HL-60 (cell line): ENCODE results near the gene CRELD1.

Experiments
- DNase-seq, 2 experiments: peaks; one replicate each; pipeline ENCODE4 v3.0.0-alpha.2; 2010 to 2020; ENCODE audit warnings: low read depth in 1 of 2, low spot score in 1 of 2
- H3K27ac ChIP-seq: fragments of 250-450 bp; sonication (Bioruptor Pico); replicated peaks from 2 replicates; pipeline ENCODE4 v1.5.1; 2020; ENCODE audit warnings: mild to moderate bottlenecking, moderate library complexity
- H3K27me3 ChIP-seq: fragments of 250-450 bp; sonication (Bioruptor Pico); 2 replicates; pipeline ENCODE4 v1.5.1; 2021; ENCODE audit warnings: mild to moderate bottlenecking, moderate library complexity; ENCODE audit not compliant: insufficient read depth, poor library complexity, severe bottlenecking
- H3K4me3 ChIP-seq: replicated peaks from 2 replicates; pipeline ENCODE4 v1.5.1; 2011; ENCODE audit warnings: mild to moderate bottlenecking, control low read depth, low read length; ENCODE audit not compliant: insufficient read depth
- CTCF ChIP-seq: IDR thresholded peaks from one replicate; pipeline ENCODE4 v1.5.1; 2011; ENCODE audit warnings: low read length, control low read depth, inconsistent platforms; ENCODE audit not compliant: insufficient read depth
- GABPA ChIP-seq: IDR thresholded peaks from 2 replicates; pipeline ENCODE4 v1.6.1; 2012; ENCODE audit warnings: low read depth
- POLR2AphosphoS5 ChIP-seq: IDR thresholded peaks from 2 replicates; pipeline ENCODE4 v1.6.1; 2012; ENCODE audit warnings: low read depth
- SPI1 ChIP-seq: IDR thresholded peaks from 2 replicates; pipeline ENCODE4 v1.6.1; 2012; ENCODE audit warnings: low read depth, mild to moderate bottlenecking, borderline replicate concordance
- TF ChIP-seq, protein P1 (sequence below): IDR thresholded peaks from 2 replicates; pipeline ENCODE4 v1.6.1; 2012; ENCODE audit warnings: low read depth; ENCODE audit not compliant: insufficient replicate concordance

CRELD1 gene

GRCh38 chr3:9934993-9935392 is 1.4 kb downstream of the CRELD1 start:
- DNase-seq = no peak
- no peak overlapping the region for H3K27ac ChIP-seq
- H3K4me3 ChIP-seq = no peak overlapping the region
- no peaks in the 10 kb centered on the region for H3K27me3 ChIP-seq
- TF ChIP-seq POLR2AphosphoS5 (no peak), CTCF (no peak), SPI1 (no peak), GABPA (no peak)
- TF ChIP-seq, protein P1, sequence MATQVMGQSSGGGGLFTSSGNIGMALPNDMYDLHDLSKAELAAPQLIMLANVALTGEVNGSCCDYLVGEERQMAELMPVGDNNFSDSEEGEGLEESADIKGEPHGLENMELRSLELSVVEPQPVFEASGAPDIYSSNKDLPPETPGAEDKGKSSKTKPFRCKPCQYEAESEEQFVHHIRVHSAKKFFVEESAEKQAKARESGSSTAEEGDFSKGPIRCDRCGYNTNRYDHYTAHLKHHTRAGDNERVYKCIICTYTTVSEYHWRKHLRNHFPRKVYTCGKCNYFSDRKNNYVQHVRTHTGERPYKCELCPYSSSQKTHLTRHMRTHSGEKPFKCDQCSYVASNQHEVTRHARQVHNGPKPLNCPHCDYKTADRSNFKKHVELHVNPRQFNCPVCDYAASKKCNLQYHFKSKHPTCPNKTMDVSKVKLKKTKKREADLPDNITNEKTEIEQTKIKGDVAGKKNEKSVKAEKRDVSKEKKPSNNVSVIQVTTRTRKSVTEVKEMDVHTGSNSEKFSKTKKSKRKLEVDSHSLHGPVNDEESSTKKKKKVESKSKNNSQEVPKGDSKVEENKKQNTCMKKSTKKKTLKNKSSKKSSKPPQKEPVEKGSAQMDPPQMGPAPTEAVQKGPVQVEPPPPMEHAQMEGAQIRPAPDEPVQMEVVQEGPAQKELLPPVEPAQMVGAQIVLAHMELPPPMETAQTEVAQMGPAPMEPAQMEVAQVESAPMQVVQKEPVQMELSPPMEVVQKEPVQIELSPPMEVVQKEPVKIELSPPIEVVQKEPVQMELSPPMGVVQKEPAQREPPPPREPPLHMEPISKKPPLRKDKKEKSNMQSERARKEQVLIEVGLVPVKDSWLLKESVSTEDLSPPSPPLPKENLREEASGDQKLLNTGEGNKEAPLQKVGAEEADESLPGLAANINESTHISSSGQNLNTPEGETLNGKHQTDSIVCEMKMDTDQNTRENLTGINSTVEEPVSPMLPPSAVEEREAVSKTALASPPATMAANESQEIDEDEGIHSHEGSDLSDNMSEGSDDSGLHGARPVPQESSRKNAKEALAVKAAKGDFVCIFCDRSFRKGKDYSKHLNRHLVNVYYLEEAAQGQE = no peak

DNA sequence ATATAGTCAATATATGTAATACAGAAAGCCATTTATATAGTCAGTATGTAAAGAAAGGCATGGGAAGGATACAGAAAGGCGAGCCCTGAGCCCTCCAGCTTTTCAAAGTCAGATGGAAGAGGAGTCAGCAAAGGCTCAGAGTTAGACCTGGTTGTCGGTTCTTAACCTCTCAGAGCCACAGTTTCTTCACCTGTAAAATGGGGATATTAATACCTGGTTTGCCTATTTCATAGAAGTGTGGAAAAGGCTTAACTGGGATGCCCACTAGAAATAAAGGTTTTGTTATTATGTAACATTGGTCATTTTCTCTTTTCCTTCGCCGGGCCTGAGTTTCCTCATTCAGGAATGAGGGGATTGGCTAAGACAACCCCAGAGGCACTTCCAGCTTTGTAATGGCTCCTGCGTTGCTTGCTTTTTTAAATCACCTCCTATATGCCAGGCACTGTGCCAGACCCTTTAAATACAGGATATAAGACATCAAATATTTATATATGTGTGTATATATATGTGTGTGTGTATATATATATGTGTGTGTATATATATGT is 2.4 kb downstream of the CRELD1 start:
- Histone ChIP-seq H3K4me3 (no peak overlapping the region), H3K27ac (no peak overlapping the region), H3K27me3 (no peaks in the 10 kb centered on the region)
- TF ChIP-seq, protein P1 = no peak
- TF ChIP-seq GABPA (no peak), POLR2AphosphoS5 (no peak), CTCF (no peak)
- no peak for DNase-seq

GRCh38 chr3:9937486-9938238 is 4.0 kb downstream of the CRELD1 start:
- H3K27ac ChIP-seq = no peak overlapping the region
- H3K4me3 ChIP-seq = no peak overlapping the region
- DNase-seq = no peak
- TF ChIP-seq POLR2AphosphoS5 (no peak), CTCF (no peak)
- TF ChIP-seq, protein P1 = no peak
- H3K27me3 ChIP-seq = no peaks in the 10 kb centered on the region
